ENCODE results near the gene LIPN. TPM values are rescaled to one million over a fixed set of nuclear protein-coding genes. Genes with fewer than 3 reads are reported as not detected.

Gene LIPN
- total RNA-seq, 3 donors from 2014 or later (not counting 1 experiment from before 2014, with no cell fraction given), result 0.66 to 0.83 TPM; not detected in 1

DNA sequence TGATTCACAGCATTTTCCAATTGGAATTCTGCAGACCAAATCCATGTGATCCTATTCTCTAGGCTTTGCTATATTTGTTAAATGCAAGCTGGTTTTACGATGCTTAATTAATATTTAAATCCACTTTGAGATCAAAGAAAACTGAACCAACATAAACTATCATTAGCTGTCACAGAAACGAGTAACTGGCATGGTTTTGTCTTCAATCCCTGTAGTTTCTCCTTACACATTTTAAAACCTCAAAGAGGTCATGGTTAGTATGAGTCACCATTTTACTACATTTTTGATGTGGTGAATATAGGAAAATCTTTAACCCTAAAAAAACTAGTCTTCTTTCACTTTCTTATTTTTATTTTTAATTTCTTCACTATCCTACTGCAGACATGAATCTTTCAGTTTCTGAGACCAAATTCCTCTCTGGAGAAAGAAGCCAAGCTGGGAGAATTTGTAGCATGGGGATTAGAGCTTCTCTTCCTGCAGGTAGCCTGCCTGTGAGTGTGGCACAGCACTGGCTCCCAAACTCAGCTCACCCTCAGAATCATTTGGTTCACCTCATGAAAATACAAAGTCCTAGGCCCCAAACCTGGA is 34.0 kb downstream of the LIPN start:
- no peak overlapping the region for H3K27ac Mint-ChIP-seq
- TF ChIP-seq, protein P1, sequence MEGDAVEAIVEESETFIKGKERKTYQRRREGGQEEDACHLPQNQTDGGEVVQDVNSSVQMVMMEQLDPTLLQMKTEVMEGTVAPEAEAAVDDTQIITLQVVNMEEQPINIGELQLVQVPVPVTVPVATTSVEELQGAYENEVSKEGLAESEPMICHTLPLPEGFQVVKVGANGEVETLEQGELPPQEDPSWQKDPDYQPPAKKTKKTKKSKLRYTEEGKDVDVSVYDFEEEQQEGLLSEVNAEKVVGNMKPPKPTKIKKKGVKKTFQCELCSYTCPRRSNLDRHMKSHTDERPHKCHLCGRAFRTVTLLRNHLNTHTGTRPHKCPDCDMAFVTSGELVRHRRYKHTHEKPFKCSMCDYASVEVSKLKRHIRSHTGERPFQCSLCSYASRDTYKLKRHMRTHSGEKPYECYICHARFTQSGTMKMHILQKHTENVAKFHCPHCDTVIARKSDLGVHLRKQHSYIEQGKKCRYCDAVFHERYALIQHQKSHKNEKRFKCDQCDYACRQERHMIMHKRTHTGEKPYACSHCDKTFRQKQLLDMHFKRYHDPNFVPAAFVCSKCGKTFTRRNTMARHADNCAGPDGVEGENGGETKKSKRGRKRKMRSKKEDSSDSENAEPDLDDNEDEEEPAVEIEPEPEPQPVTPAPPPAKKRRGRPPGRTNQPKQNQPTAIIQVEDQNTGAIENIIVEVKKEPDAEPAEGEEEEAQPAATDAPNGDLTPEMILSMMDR (IDR thresholded peaks at IDR 0.05), result no peak
- Histone ChIP-seq H3K27me3 (ENCODE audit: control insufficient read depth, insufficient read depth, low read length) (no peaks in the 10 kb centered on the region), H3K27ac (ENCODE audit: low read length) (no peak overlapping the region), H3K4me1 (ENCODE audit: control insufficient read depth, insufficient read depth, low read length) (peaks cover 14% of the 10 kb centered on the region), H3K36me3 (ENCODE audit: control insufficient read depth, insufficient read depth, low read length) (no peaks in the 10 kb centered on the region), H3K4me3 (ENCODE audit: low read length) (no peak overlapping the region), H3K9me3 (ENCODE audit: control insufficient read depth, insufficient read depth, low read length) (no peaks in the 10 kb centered on the region)
- peak in 1 of 2 donors; percentile 41 for DNase-seq
- ATAC-seq, result no peak
- H3K4me1 Mint-ChIP-seq, result peaks cover 15 to 17% of the 10 kb centered on the region in 2 donors
- H3K9me3 Mint-ChIP-seq, result no peaks in the 10 kb centered on the region
- H3K27me3 Mint-ChIP-seq (ENCODE audit: low read depth in 2 of 2), result no peaks in the 10 kb centered on the region
- no peak overlapping the region for H3K4me3 Mint-ChIP-seq
- intact Hi-C loops (cut with micrococcal nuclease), result no loop called here
- no peaks in the 10 kb centered on the region for H3K36me3 Mint-ChIP-seq
- 43% methylated on average over 2 of the region's 2 CpGs for WGBS (ENCODE audit: insufficient coverage)

DNA sequence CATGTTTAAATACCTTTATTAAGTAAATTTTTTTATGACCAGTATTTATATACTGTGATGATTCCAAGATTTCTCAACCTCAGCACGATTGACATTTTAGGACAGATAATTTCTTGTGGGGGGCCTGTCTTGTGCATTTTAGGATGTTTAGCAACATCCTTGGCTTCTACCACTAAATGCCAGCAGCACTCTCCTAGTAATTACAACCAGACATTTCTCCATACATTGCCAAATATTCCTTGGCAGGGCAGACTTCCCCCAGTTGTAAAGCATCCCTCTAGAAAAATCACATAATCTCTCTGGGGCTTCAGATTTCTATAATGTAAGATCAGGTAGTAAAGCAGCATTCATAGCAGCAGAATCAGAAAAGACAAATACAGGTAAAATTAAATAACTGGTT is 34.9 kb downstream of the LIPN start:
- Histone ChIP-seq H3K36me3 (ENCODE audit: control insufficient read depth, insufficient read depth, low read length) (no peaks in the 10 kb centered on the region), H3K9me3 (ENCODE audit: control insufficient read depth, insufficient read depth, low read length) (no peaks in the 10 kb centered on the region), H3K4me3 (ENCODE audit: low read length) (no peak overlapping the region), H3K4me1 (ENCODE audit: control insufficient read depth, insufficient read depth, low read length) (peaks cover 14% of the 10 kb centered on the region), H3K27ac (ENCODE audit: low read length) (no peak overlapping the region), H3K27me3 (ENCODE audit: control insufficient read depth, insufficient read depth, low read length) (no peaks in the 10 kb centered on the region)
- intact Hi-C loops (cut with micrococcal nuclease), result no loop called here
- H3K27me3 Mint-ChIP-seq (ENCODE audit: low read depth in 2 of 2), result no peaks in the 10 kb centered on the region
- WGBS (ENCODE audit: insufficient coverage), result no CpG with 5 or more reads among the region's 1 CpG
- ATAC-seq, result no peak
- no peak for DNase-seq
- H3K4me3 Mint-ChIP-seq, result no peak overlapping the region
- peaks cover 15 to 17% of the 10 kb centered on the region in 2 donors for H3K4me1 Mint-ChIP-seq
- no peaks in the 10 kb centered on the region for H3K36me3 Mint-ChIP-seq
- TF ChIP-seq, protein P1 (IDR thresholded peaks at IDR 0.05), result no peak
- no peak overlapping the region for H3K27ac Mint-ChIP-seq
- H3K9me3 Mint-ChIP-seq, result no peaks in the 10 kb centered on the region

- ATAC-seq, result peak; percentile 44 to 68 (median 52)
- Histone ChIP-seq H3K4me3 (ENCODE audit: low read length) (no peak overlapping the region), H3K27ac (ENCODE audit: low read length) (no peak overlapping the region), H3K9me3 (ENCODE audit: control insufficient read depth, insufficient read depth, low read length) (no peaks in the 10 kb centered on the region), H3K36me3 (ENCODE audit: control insufficient read depth, insufficient read depth, low read length) (no peaks in the 10 kb centered on the region), H3K4me1 (ENCODE audit: control insufficient read depth, insufficient read depth, low read length) (no peaks in the 10 kb centered on the region), H3K27me3 (ENCODE audit: control insufficient read depth, insufficient read depth, low read length) (no peaks in the 10 kb centered on the region)
- Mint-ChIP-seq H3K4me1 (no peaks in the 10 kb centered on the region), H3K9me3 (no peaks in the 10 kb centered on the region), H3K27me3 (ENCODE audit: low read depth in 2 of 2) (no peaks in the 10 kb centered on the region), H3K36me3 (no peaks in the 10 kb centered on the region), H3K4me3 (no peak overlapping the region), H3K27ac (no peak overlapping the region)
- TF ChIP-seq, protein P1 (IDR thresholded peaks at IDR 0.05), result no peak
- intact Hi-C loops (cut with micrococcal nuclease), result no loop called here
- WGBS (ENCODE audit: insufficient coverage), result no CpG with 5 or more reads among the region's 2 CpGs
- no peak for DNase-seq
These were observed 40.6 kb downstream of the LIPN start for GRCh38 chr10:88800152-88801125.
